OCI-LY1 (cell line): Measurements from ENCODE around the gene ADAMTS15.

Experiments used
- EZH2 ChIP-seq: fragments of 200-600 bp; sonication (generic), shearing (Covaris generic); IDR thresholded peaks from 2 replicates; pipeline ENCODE4 v1.8.0; 2017; ENCODE audit warnings: borderline replicate concordance, mixed run types, mild to moderate bottlenecking, antibody characterized with exemption, low read length, moderate library complexity, mixed read lengths
- TF ChIP-seq, protein P1 (sequence below): fragments of 200-600 bp; sonication (generic), shearing (Covaris generic); IDR thresholded peaks from 2 replicates; pipeline ENCODE4 v1.5.1; 2017; ENCODE audit warnings: mild to moderate bottlenecking, antibody characterized with exemption, low read length, moderate library complexity, mixed read lengths

DNA sequence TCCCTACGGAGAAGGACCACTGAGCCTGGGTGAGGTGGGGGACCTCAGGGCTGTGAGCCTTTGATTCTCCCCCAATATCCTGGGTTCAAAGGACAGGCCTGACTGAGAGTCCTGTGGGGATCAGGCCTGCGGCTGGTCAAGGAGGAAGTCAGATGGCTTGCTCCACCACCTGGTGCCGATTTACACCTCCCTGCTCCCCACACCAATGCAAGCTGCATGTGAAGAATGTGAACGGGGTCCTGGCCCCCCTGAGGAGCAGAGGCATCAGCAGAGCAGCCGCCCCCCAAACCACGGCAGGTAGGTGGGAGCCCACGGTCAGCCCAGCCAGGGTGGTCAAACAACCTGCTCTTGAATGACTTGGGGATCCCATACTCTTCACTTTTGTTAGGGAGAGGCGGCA is 26.7 kb upstream of the ADAMTS15 start:
- TF ChIP-seq, protein P1, sequence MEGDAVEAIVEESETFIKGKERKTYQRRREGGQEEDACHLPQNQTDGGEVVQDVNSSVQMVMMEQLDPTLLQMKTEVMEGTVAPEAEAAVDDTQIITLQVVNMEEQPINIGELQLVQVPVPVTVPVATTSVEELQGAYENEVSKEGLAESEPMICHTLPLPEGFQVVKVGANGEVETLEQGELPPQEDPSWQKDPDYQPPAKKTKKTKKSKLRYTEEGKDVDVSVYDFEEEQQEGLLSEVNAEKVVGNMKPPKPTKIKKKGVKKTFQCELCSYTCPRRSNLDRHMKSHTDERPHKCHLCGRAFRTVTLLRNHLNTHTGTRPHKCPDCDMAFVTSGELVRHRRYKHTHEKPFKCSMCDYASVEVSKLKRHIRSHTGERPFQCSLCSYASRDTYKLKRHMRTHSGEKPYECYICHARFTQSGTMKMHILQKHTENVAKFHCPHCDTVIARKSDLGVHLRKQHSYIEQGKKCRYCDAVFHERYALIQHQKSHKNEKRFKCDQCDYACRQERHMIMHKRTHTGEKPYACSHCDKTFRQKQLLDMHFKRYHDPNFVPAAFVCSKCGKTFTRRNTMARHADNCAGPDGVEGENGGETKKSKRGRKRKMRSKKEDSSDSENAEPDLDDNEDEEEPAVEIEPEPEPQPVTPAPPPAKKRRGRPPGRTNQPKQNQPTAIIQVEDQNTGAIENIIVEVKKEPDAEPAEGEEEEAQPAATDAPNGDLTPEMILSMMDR = no peak
- no peak for TF ChIP-seq EZH2
